Measurements from ENCODE around the gene AXDND1.

GRCh38 chr1:179376223-179376622 is 10.5 kb downstream of the AXDND1 start:
- no peak for TF ChIP-seq EZH2 (IDR thresholded peaks at IDR 0.05)
- no peak for TF ChIP-seq POLR2AphosphoS5 (IDR thresholded peaks at IDR 0.05; ENCODE audit: borderline replicate concordance, low read depth, low read length)

All from SK-N-MC (cell line).